Measurements from ENCODE around the gene SGPL1. TPM values are rescaled to one million over a fixed set of nuclear protein-coding genes. Genes with fewer than 3 reads are reported as not detected.

The SGPL1 gene
- total RNA-seq, 1 experiment from 2014 or later, result 52.6 TPM

- Mint-ChIP-seq H3K36me3 (ENCODE audit: insufficient read depth in 1 of 3, low read depth in 3 of 3) (no peaks in the 10 kb centered on the region), H3K9me3 (no peaks in the 10 kb centered on the region), H3K27ac (no peak overlapping the region; a peak in 1 of 7 replicates), H3K4me1 (peaks cover 5 to 11% of the 10 kb centered on the region in 2 experiments; a peak in 3 of 4 replicates), H3K4me3 (no peak overlapping the region), H3K27me3 (ENCODE audit: low read depth) (no peaks in the 10 kb centered on the region)
- Histone ChIP-seq H3K9ac (ENCODE audit: extremely low read depth, insufficient read length, low read length) (no peak overlapping the region), H3K18ac (ENCODE audit: insufficient read length, low read depth, low read length) (no peak overlapping the region), H4K8ac (replicated peaks; ENCODE audit: insufficient read length, low read depth, low read length) (no peak overlapping the region), H4K5ac (ENCODE audit: insufficient read length, low read depth, low read length) (no peak overlapping the region), H3T11ph (ENCODE audit: low read length) (no peak overlapping the region), H2BK20ac (ENCODE audit: low read depth, low read length, poor library complexity, severe bottlenecking) (no peak overlapping the region), H3K23ac (ENCODE audit: insufficient read length, low read depth, low read length) (no peak overlapping the region), H3K14ac (ENCODE audit: insufficient read depth, low read length) (no peak overlapping the region), H3K4me1 (ENCODE audit: insufficient read depth, low read length) (no peaks in the 10 kb centered on the region), H3K56ac (ENCODE audit: insufficient read length, low read depth, low read length) (no peak overlapping the region), H2BK120ac (ENCODE audit: low read depth, low read length, poor library complexity, severe bottlenecking) (no peak overlapping the region), H4K20me1 (ENCODE audit: control insufficient read depth, insufficient read depth, insufficient read length) (peaks cover 2% of the 10 kb centered on the region), H2AFZ (ENCODE audit: low read length) (no peak overlapping the region), H3K23me2 (ENCODE audit: insufficient read length, low read depth, low read length, poor library complexity, severe bottlenecking) (no peaks in the 10 kb centered on the region), H3K27me3 (ENCODE audit: insufficient read depth, low read length) (no peaks in the 10 kb centered on the region), H2BK12ac (ENCODE audit: insufficient read length, low read depth, low read length) (no peak overlapping the region), H3K27ac (ENCODE audit: insufficient read length, low read depth, low read length) (no peak overlapping the region), H3K79me1 (ENCODE audit: insufficient read depth, low read depth, low read length, poor library complexity, severe bottlenecking) (no peaks in the 10 kb centered on the region), H3K9me3 (ENCODE audit: control insufficient read depth, low read depth, low read length) (no peaks in the 10 kb centered on the region), H2BK15ac (ENCODE audit: low read depth, low read length) (no peak overlapping the region), H3K79me2 (ENCODE audit: insufficient read depth, low read length) (no peaks in the 10 kb centered on the region), H3K4ac (ENCODE audit: low read depth, low read length) (no peak overlapping the region), H2AK5ac (ENCODE audit: insufficient read length, low read length) (no peak overlapping the region), H2BK5ac (ENCODE audit: insufficient read length, low read length) (no peak overlapping the region), H3K4me2 (ENCODE audit: insufficient read depth, insufficient read length, low read length) (no peak overlapping the region), H4K91ac (ENCODE audit: insufficient read length, low read depth, low read length) (no peak overlapping the region)
- DNase-seq, result no peak
- WGBS (ENCODE audit: extremely low coverage, insufficient read length, low lambda C conversion rate), result no CpG with 5 or more reads among the region's 9 CpGs
- TF ChIP-seq, protein P1, sequence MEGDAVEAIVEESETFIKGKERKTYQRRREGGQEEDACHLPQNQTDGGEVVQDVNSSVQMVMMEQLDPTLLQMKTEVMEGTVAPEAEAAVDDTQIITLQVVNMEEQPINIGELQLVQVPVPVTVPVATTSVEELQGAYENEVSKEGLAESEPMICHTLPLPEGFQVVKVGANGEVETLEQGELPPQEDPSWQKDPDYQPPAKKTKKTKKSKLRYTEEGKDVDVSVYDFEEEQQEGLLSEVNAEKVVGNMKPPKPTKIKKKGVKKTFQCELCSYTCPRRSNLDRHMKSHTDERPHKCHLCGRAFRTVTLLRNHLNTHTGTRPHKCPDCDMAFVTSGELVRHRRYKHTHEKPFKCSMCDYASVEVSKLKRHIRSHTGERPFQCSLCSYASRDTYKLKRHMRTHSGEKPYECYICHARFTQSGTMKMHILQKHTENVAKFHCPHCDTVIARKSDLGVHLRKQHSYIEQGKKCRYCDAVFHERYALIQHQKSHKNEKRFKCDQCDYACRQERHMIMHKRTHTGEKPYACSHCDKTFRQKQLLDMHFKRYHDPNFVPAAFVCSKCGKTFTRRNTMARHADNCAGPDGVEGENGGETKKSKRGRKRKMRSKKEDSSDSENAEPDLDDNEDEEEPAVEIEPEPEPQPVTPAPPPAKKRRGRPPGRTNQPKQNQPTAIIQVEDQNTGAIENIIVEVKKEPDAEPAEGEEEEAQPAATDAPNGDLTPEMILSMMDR (conservative IDR thresholded peaks at IDR 0.05), result no peak
Observed at GRCh38 chr10:70780370-70780760, 35.4 kb upstream of the SGPL1 start.
